Cortex of kidney (tissue), 1 donor: ENCODE results near the gene EHD1.

Experiments used
- DNase-seq: peaks from one replicate; lab custom pipeline; 2025; lab: John Stamatoyannopoulos, UW

EHD1 gene

GRCh38 chr11:64909653-64910343 is 31.4 kb upstream of the EHD1 start:
- DNase-seq, result no peak

- no peak for DNase-seq
These were observed 30.3 kb upstream of the EHD1 start for GRCh38 chr11:64908766-64909165.

DNA sequence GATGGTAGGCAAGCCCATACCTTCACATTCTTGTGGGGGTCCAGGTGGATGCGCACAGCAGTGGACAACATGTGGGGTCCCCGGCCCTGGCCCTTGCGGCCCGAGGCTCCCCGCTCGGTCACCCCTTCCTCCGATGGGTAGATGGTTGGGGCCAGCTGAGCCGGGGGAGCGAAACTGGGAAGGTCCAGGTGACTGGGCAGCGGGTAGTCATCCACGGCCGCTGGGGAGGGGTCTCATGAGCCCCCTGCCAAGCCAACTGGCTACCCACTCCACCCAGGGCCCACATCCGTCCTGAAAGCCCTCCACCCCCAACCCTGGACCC is 27.9 kb upstream of the EHD1 start:
- DNase-seq, result no peak

DNA sequence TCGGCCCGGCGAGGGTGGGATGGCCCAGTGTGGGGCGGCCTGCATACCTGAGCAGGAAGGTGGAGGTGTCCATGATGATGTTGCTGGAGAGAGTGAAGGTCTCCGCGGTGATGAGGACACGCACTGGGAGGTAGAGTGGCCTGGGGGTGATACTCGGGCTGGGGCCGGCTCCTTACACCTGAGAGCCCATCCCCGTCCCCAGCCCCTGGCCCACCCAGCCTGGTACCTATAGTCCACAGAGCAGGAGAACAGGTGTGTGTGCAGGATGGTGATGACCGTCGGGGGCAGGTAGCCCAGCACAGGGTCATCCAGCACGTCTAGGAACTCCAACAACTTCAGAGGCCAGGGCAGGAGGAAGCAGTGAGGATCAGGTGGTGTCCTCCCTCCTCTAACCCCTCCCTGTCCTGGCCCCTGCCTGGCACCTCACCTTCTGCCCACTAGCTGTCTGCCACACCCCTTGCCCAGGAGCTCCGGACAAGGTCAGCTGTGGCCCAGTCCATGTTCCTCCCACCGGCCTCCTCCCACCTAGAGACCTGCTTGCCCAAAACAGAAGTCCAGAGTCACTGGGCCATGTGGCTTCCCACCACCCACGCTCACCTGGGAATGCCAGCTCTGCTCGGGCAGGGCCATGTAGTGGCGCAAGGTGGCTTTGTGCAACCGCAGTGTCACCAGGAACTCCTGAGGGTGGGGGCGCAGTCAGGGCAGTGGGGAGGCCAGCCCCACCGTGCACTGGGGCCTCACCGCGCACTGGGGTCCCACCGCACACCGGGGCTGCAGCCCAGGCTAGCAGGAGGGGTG is 27.3 kb upstream of the EHD1 start:
- no peak for DNase-seq

DNA sequence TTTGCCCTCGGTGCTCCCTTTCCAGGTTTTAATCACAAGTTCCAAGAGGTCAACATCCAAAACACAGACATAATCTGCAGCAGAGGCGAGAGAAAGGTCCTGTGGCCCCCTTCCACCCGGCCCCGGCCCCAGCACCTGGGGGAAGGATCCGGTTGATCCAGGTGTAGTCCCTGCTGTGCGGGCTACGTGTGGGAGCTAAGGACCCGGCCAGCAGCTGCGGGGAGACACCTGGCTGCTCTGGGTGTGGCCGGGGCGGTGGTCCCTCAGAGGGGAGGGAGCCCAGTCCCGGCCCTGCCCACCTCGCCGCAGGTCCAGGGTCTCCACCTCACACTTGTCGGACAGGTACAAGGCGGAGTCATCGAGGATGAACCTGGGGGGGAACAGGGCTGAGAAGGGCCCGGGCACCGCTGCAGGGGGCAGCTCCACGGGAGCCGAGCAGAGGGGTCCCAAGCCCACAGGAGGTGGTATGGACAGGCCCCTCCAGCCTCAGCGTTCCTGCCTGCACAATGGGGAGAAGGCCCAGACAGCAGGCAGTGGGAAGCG is 24.9 kb upstream of the EHD1 start:
- no peak for DNase-seq

DNA sequence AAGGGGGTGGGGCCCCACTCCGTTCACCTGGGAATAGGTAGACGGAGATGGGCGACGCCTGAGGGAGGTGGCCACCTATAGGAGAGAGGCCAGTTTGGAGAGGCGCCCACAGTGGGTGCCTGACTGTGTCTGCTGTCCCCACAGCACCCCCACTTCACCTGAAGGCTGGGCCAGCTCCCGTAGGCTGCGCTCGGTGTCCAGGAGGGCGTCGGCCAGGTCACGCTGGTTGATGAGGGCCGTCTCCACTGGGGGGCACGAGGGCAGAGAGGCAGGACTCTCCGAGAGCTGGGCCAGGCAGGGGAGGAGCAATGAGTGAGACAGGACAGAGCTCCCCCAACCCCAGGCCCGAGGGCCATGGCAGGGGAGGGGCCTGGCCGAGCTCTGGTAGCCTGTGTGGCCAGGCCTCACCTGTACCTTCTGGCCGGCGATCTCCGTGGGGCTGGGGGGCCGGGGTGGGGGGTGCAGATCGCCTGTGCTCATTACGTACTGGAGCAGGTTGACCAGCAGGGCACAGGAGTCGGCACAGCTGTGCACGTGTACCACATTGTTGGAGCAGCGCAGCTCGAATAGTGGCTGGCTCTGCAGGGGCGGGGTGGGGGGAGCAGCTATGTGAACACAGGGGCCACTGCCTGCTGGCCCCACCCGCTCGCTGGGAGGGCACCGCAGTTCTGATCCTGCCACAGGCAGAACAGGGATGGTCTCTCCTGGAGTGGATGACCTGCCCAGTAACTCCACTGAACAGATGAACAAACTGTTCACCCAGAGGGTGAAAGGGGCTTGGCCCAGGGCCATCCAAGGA is 23.9 kb upstream of the EHD1 start:
- DNase-seq, result no peak

GRCh38 chr11:64900774-64901173 is 22.4 kb upstream of the EHD1 start:
- no peak for DNase-seq

- no peak for DNase-seq
These were observed 21.9 kb upstream of the EHD1 start for GRCh38 chr11:64900263-64900678.

DNA sequence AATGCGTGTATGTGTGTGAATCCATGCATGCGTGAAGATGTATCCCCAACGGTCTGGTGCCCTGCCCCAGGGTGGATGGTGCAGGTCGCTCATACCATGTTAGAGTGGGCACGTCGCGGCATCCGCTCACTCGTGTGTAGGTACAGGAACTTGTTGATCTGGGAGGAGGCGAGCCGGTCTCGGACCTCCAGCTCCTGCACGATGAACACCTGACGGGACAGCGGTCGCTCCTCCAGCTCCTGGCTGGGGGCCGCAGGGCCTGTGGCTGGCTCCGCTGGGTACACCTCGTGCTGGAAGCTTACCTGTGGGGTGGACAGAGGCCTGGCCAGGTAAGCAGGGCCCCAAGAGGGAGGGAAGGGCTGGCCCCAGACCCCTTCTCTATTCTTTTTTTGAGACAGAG is 20.1 kb upstream of the EHD1 start:
- no peak for DNase-seq

GRCh38 chr11:64898076-64898445 is 19.6 kb upstream of the EHD1 start:
- no peak for DNase-seq

- DNase-seq, result no peak
These were observed 19.1 kb upstream of the EHD1 start for GRCh38 chr11:64897381-64898075.

DNA sequence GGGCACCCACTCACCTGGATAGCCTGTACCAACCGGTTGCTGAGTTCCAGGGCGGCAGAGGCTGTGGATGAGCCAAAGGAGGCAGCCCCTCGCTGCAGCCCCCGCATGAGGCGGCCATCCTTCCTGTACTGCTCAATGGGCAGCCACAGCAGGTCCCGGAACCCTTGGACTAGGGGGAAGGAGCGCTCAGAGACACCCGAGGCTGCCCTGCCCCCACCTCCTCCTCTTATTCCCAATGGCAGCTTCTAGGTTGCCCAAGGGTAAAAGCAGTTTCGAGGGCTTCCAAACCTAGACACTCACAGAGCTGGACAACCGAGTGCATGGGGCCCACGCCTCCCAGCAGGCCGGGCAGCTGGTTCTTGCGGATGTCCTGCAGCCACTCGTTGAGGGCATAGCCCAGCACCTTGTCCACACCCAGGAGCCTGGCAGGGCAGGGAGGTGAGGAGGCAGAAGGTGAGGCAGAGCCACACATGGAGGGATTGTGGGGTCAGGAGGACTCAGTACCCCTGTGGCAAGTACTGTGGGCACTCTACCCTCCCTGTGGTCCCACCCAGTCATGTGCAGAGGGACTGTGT is 18.1 kb upstream of the EHD1 start:
- no peak for DNase-seq

GRCh38 chr11:64894812-64895452 is 16.5 kb upstream of the EHD1 start:
- no peak for DNase-seq

GRCh38 chr11:64894070-64894811 is 15.8 kb upstream of the EHD1 start:
- no peak for DNase-seq

DNA sequence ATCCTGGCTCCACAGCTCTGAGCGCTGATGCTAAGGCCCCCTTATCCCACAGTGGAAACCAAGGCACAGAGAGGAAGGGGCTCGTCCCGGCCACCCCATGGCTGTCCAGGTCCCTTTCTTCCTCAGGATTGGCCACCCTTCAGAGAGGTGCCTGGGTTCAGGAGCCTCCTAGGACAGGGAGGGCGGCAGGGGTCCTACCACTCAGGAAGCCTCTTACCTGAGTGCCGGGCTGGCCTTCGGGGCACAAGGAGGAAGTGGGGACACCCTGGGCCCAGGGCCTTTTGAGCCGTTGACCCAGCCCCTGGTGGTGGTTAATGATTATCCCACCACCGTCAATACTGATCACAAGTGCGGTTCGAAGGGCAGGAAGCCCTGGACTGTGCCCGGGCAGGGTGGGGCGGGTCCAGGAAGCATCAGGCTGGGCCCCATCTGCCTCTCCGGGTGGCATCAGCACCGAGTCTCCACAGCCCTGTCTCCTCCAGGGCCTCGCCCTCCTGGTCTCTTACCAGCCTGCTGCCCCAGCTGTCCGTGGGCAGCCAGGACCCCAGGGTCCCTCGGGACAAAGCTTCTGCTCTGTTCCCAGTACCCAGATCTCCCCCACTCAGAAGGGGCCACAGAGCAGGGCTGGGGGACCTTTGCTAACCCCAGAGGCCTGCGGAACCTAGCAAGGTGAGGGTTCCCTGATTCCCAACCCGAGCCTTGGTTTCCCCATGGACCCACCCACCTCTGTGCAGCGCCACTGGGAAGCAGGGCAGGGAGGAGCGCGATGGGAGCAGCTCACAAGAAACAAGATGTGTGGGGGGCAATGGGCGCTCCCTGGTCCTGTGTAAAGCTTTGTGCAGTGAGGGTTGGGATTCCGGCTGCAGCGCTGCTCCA is 15.0 kb upstream of the EHD1 start:
- DNase-seq, result no peak

GRCh38 chr11:64892838-64893193 is 14.4 kb upstream of the EHD1 start:
- no peak for DNase-seq

GRCh38 chr11:64892411-64892831 is 14.0 kb upstream of the EHD1 start:
- DNase-seq, result no peak

- no peak for DNase-seq
These were observed 13.5 kb upstream of the EHD1 start for GRCh38 chr11:64891880-64892279.

DNA sequence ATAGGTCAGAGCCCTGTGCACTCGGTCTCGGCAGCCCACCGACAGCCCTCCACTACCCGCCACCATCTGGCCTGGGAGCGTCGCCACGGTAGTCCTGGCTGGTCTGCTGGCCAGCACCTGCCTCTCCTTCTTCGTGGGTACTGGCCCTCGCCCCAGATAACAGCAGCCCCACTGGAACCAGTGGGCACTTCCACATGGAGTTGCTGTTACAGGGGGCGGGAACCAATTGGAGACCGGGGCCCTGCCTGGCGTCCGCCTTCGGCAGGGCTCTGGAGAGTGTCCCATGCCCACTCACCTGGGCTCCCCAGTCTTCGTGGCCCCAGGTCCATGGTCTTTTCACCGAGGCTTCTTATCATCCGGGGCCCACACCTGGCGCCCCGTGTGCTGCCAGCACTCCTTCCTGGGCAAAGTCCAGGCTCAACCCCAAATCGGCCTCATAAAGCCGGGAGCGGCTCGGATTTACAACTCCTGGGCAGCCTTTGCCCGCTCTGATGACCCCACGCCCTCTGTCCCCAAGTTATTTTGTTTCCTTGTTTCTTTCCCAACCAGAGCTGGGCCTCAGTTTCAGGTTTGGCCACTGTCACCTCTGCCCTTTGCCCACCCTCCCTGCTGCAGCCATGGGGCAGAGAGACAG is 12.9 kb upstream of the EHD1 start:
- no peak for DNase-seq
